ENCODE data around the gene DKK2. TPM values are rescaled to one million over a fixed set of nuclear protein-coding genes. Genes with fewer than 3 reads are reported as not detected.

DKK2 gene
- total RNA-seq, 1 donor from 2014 or later = not detected

DNA sequence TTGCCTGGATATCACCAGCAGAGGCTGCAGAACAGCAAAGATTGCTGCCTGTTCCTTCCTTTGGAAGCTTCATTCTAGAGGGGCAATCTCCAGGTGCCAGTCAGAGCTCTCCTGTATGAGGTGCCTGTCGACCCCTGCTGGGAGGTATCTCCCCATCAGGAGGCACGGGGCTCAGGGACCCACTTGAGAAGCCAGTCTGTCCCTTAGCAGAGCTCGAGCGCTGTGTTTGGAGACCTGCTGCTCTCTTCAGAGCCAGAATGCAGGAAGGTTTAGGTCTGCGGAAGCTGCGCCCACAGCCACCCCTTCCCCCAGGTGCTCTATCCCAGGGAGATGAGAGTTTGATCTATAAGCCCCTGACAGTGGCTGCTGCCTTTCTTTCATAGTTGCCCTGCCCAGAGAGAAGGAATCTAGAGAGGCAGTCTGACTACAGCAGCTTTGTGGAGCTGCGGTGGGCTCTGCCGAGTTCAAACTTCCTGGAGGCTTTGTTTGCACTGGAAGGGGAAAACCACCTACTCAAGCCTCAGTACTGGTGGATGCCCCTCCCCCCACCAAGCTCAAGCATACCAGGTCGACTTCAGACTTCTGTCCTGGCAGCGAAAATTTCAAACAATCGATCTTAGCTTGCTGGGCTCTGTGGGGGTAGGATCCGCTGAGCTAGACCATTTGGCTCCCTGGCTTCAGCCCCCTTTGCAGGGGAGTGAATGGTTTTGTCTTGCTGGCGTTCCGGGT lies 57.9 kb downstream of the DKK2 start:
- H3K4me1 Mint-ChIP-seq (ENCODE audit: low read depth, unreplicated experiment) = no peaks in the 10 kb centered on the region
- no peaks in the 10 kb centered on the region for H3K36me3 Mint-ChIP-seq (ENCODE audit: unreplicated experiment)
- peaks cover 2% of the 10 kb centered on the region for H3K27me3 Mint-ChIP-seq (ENCODE audit: unreplicated experiment)
- no peak for DNase-seq
- no peaks in the 10 kb centered on the region for H3K9me3 Mint-ChIP-seq (ENCODE audit: unreplicated experiment)
- H3K27ac Mint-ChIP-seq (ENCODE audit: unreplicated experiment) = no peak overlapping the region
- TF ChIP-seq, protein P1, sequence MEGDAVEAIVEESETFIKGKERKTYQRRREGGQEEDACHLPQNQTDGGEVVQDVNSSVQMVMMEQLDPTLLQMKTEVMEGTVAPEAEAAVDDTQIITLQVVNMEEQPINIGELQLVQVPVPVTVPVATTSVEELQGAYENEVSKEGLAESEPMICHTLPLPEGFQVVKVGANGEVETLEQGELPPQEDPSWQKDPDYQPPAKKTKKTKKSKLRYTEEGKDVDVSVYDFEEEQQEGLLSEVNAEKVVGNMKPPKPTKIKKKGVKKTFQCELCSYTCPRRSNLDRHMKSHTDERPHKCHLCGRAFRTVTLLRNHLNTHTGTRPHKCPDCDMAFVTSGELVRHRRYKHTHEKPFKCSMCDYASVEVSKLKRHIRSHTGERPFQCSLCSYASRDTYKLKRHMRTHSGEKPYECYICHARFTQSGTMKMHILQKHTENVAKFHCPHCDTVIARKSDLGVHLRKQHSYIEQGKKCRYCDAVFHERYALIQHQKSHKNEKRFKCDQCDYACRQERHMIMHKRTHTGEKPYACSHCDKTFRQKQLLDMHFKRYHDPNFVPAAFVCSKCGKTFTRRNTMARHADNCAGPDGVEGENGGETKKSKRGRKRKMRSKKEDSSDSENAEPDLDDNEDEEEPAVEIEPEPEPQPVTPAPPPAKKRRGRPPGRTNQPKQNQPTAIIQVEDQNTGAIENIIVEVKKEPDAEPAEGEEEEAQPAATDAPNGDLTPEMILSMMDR (IDR thresholded peaks at IDR 0.05; ENCODE audit: partially characterized antibody, unreplicated experiment) = no peak
- H3K4me3 Mint-ChIP-seq (ENCODE audit: unreplicated experiment) = no peak overlapping the region

GRCh38 chr4:106971636-106972035 lies 64.5 kb downstream of the DKK2 start:
- Mint-ChIP-seq H3K4me1 (ENCODE audit: low read depth, unreplicated experiment) (no peaks in the 10 kb centered on the region), H3K36me3 (ENCODE audit: unreplicated experiment) (no peaks in the 10 kb centered on the region), H3K27ac (ENCODE audit: unreplicated experiment) (no peak overlapping the region), H3K9me3 (ENCODE audit: unreplicated experiment) (no peaks in the 10 kb centered on the region), H3K27me3 (ENCODE audit: unreplicated experiment) (peaks cover 2% of the 10 kb centered on the region), H3K4me3 (ENCODE audit: unreplicated experiment) (no peak overlapping the region)
- DNase-seq = no peak
- TF ChIP-seq, protein P1 (IDR thresholded peaks at IDR 0.05; ENCODE audit: partially characterized antibody, unreplicated experiment) = no peak

DNA sequence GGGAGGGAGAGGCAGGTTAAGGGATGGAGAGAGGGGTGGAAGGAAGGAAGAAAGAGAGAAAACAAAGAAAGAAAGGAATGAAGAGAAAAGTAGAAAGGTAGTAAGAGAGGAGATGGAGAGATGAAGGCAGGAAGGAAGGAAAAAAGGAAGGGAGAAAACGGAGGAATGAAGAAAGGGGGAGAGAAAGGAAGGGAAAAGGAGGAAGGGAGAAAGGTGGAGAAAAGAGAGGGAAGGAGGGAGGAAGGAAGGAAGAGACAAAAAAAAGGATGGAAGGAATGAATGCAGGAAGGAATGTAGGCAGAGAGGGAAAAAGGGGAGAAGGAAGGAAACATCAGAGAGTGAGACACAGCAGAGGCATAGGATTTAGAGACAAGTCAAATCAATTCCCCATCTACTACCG lies 68.2 kb downstream of the DKK2 start:
- H3K27ac Mint-ChIP-seq (ENCODE audit: unreplicated experiment) = no peak overlapping the region
- no peaks in the 10 kb centered on the region for H3K27me3 Mint-ChIP-seq (ENCODE audit: unreplicated experiment)
- TF ChIP-seq, protein P1 (IDR thresholded peaks at IDR 0.05; ENCODE audit: partially characterized antibody, unreplicated experiment) = no peak
- DNase-seq = no peak
- no peaks in the 10 kb centered on the region for H3K4me1 Mint-ChIP-seq (ENCODE audit: low read depth, unreplicated experiment)
- H3K9me3 Mint-ChIP-seq (ENCODE audit: unreplicated experiment) = no peaks in the 10 kb centered on the region
- H3K36me3 Mint-ChIP-seq (ENCODE audit: unreplicated experiment) = no peaks in the 10 kb centered on the region
- no peak overlapping the region for H3K4me3 Mint-ChIP-seq (ENCODE audit: unreplicated experiment)

- DNase-seq = no peak
- peaks cover 12% of the 10 kb centered on the region for H3K4me1 Mint-ChIP-seq (ENCODE audit: low read depth, unreplicated experiment)
- peak overlapping the region; percentile 36 for H3K4me3 Mint-ChIP-seq (ENCODE audit: unreplicated experiment)
- H3K27ac Mint-ChIP-seq (ENCODE audit: unreplicated experiment) = no peak overlapping the region
- no peaks in the 10 kb centered on the region for H3K36me3 Mint-ChIP-seq (ENCODE audit: unreplicated experiment)
- TF ChIP-seq, protein P1 (IDR thresholded peaks at IDR 0.05; ENCODE audit: partially characterized antibody, unreplicated experiment) = no peak
- no peaks in the 10 kb centered on the region for H3K27me3 Mint-ChIP-seq (ENCODE audit: unreplicated experiment)
- no peaks in the 10 kb centered on the region for H3K9me3 Mint-ChIP-seq (ENCODE audit: unreplicated experiment)
Measured at GRCh38 chr4:106953036-106953705, 82.9 kb downstream of the DKK2 start.

GRCh38 chr4:106951891-106952290 lies 84.2 kb downstream of the DKK2 start:
- Mint-ChIP-seq H3K4me1 (ENCODE audit: low read depth, unreplicated experiment) (peaks cover 12% of the 10 kb centered on the region), H3K27me3 (ENCODE audit: unreplicated experiment) (no peaks in the 10 kb centered on the region), H3K9me3 (ENCODE audit: unreplicated experiment) (no peaks in the 10 kb centered on the region), H3K4me3 (ENCODE audit: unreplicated experiment) (no peak overlapping the region), H3K27ac (ENCODE audit: unreplicated experiment) (no peak overlapping the region), H3K36me3 (ENCODE audit: unreplicated experiment) (no peaks in the 10 kb centered on the region)
- no peak for DNase-seq
- TF ChIP-seq, protein P1 (IDR thresholded peaks at IDR 0.05; ENCODE audit: partially characterized antibody, unreplicated experiment) = no peak

Data from glutamatergic neuron (in vitro differentiated cells).